AG10803 (cell line): Measurements from ENCODE around the gene WAPL.

Experiments used
- DNase-seq: peaks from one replicate; pipeline ENCODE4 v3.0.0; 2010; ENCODE audit warnings: low read depth
- H3K4me3 ChIP-seq: 2 replicates; pipeline ENCODE4 v1.5.1; 2011; ENCODE audit warnings: mild to moderate bottlenecking, low read length, control low read depth
- CTCF ChIP-seq: conservative IDR thresholded peaks from 2 replicates; pipeline ENCODE4 v1.5.1; 2011; ENCODE audit warnings: mild to moderate bottlenecking, low read length, control low read depth, inconsistent platforms

The WAPL gene

GRCh38 chr10:86411281-86411841 lies 110.2 kb downstream of the WAPL start:
- no peak for TF ChIP-seq CTCF
- no peak overlapping the region for H3K4me3 ChIP-seq
- peak; percentile 75 for DNase-seq

- peak; percentile 63 for DNase-seq
- no peak for TF ChIP-seq CTCF
- no peak overlapping the region for H3K4me3 ChIP-seq
Observed at GRCh38 chr10:86410542-86411124, 111.0 kb downstream of the WAPL start.

- DNase-seq = no peak
- TF ChIP-seq CTCF = no peak
Observed at GRCh38 chr10:86409183-86409582, 112.4 kb downstream of the WAPL start.

GRCh38 chr10:86403183-86403797 lies 118.3 kb downstream of the WAPL start:
- no peak overlapping the region for H3K4me3 ChIP-seq
- no peak for DNase-seq
- TF ChIP-seq CTCF = no peak

More at GRCh38 chr10:86409183-86409582, 112.4 kb downstream of the WAPL start:
- H3K4me3 ChIP-seq = no peak overlapping the region

GRCh38 chr10:86402283-86402941 lies 119.2 kb downstream of the WAPL start:
- DNase-seq = peak; percentile 46
- no peak for TF ChIP-seq CTCF
- H3K4me3 ChIP-seq = peak overlapping the region; percentile 12; the same call in 1 of the 2 replicates

GRCh38 chr10:86401588-86402282 lies 119.9 kb downstream of the WAPL start:
- no peak for TF ChIP-seq CTCF
- peak overlapping the region; percentile 71 for H3K4me3 ChIP-seq
- no peak for DNase-seq
